CD4-positive, alpha-beta T cell treated with Interleukin-17A for 4 hours (primary cell): Measurements from ENCODE around the gene CASP9.
"Not testable (repeated sequence)": the region's sequence is repeated elsewhere in the genome, so short reads cannot be mapped to it uniquely, and the experiment has no call there.

Experiments
- DNase-seq: peaks from one replicate; pipeline ENCODE4 v3.0.0-alpha.2; 2020; ENCODE audit warnings: mixed read lengths

Gene CASP9

GRCh38 chr1:15525050-15526020 lies 1.3 kb upstream of the CASP9 start:
- peak; percentile 11 for DNase-seq

- DNase-seq = peak; percentile 100
These were observed 451 bp upstream of the CASP9 start for GRCh38 chr1:15524283-15525049.

- no peak for DNase-seq
These were observed 653 bp downstream of the CASP9 start for GRCh38 chr1:15523104-15524020.

GRCh38 chr1:15522551-15522950 lies 1.5 kb downstream of the CASP9 start:
- no peak for DNase-seq

- not testable (repeated sequence) for DNase-seq
These were observed 2.7 kb downstream of the CASP9 start for GRCh38 chr1:15521206-15521906.

- DNase-seq = no peak
These were observed 4.4 kb downstream of the CASP9 start for GRCh38 chr1:15519625-15520024.

GRCh38 chr1:15515022-15515663 lies 8.9 kb downstream of the CASP9 start:
- no peak for DNase-seq

- DNase-seq = not testable (repeated sequence)
These were observed 9.5 kb downstream of the CASP9 start for GRCh38 chr1:15514557-15514956.

- DNase-seq = no peak
These were observed 10.1 kb downstream of the CASP9 start for GRCh38 chr1:15513919-15514318.

GRCh38 chr1:15513192-15513591 lies 10.8 kb downstream of the CASP9 start:
- DNase-seq = no peak

- no peak for DNase-seq
These were observed 13.2 kb downstream of the CASP9 start for GRCh38 chr1:15510611-15511405.

GRCh38 chr1:15509586-15509985 lies 14.4 kb downstream of the CASP9 start:
- DNase-seq = no peak

GRCh38 chr1:15508700-15509487 lies 15.1 kb downstream of the CASP9 start:
- no peak for DNase-seq

GRCh38 chr1:15507278-15507677 lies 16.7 kb downstream of the CASP9 start:
- DNase-seq = no peak

- no peak for DNase-seq
These were observed 17.2 kb downstream of the CASP9 start for GRCh38 chr1:15506831-15507230.

GRCh38 chr1:15504436-15504835 lies 19.6 kb downstream of the CASP9 start:
- no peak for DNase-seq

- DNase-seq = peak; percentile 63
These were observed 22.6 kb downstream of the CASP9 start for GRCh38 chr1:15501208-15502032.
